GM12878 (cell line): Measurements from ENCODE around the gene TPRN. TPM values are rescaled to one million over a fixed set of nuclear protein-coding genes. Genes with fewer than 3 reads are reported as not detected.

ENCODE experiments used
- ATAC-seq: fragments of 200-7000 bp; cut with Tn5 transposase; 3 replicates; pipeline ENCODE4 v1.9.1; 2020; ENCODE audit warnings: mild to moderate bottlenecking, moderate library complexity
- BruUV-seq: library from RNA; stranded (reverse); fragments of 400-500 nt; replicated peaks from 2 replicates; lab custom pipeline; 2021; lab: Mats Ljungman, UMichigan
- CTCF ChIA-PET: fragments of 300-600 bp; sonication (Branson Sonifier 250); formaldehyde crosslinking; extraction: SDS; loops from one replicate; lab custom pipeline; 2021; ENCODE audit warnings: inconsistent platforms; lab: Yijun Ruan, JAX
- POLR2A ChIA-PET: fragments of 350-600 bp; formaldehyde crosslinking; extraction: SDS; loops from one replicate; lab custom pipeline; 2021; ENCODE audit warnings: inconsistent platforms; lab: Charles Lee
- RAD21 ChIA-PET: fragments of 300-600 bp; sonication (Branson Sonifier 250); formaldehyde crosslinking; loops from one replicate; lab custom pipeline; 2023; ENCODE audit warnings: antibody characterized with exemption; ENCODE audit not compliant: unreplicated experiment; lab: Charles Lee
- SMC1A ChIA-PET: fragments of 300-600 bp; sonication (Branson Sonifier 250); formaldehyde crosslinking; loops from one replicate; lab custom pipeline; 2023; ENCODE audit not compliant: unreplicated experiment, uncharacterized antibody; lab: Charles Lee
- DNase-seq: peaks from one replicate; pipeline ENCODE4 v3.0.0-alpha.2; 2011; ENCODE audit warnings: low read depth, low spot score
- FAIRE-seq: peaks from 3 replicates; lab custom pipeline; 2011; peaks lifted over from hg19 to GRCh38; lab: Jason Lieb, UNC
- H2AFZ ChIP-seq: 2 replicates; pipeline ENCODE4 v1.6.0; 2011; ENCODE audit warnings: low read depth, low read length, control low read depth; ENCODE audit not compliant: control insufficient read depth
- H3K27ac ChIP-seq: 2 replicates; pipeline ENCODE4 v1.5.1; 2011; ENCODE audit warnings: control low read depth; ENCODE audit not compliant: control insufficient read depth, insufficient read depth
- H3K27me3 ChIP-seq, 2 experiments: replicated peaks in 1 of 2; 2 replicates each; pipeline versions ENCODE4 v1.6.0 to v1.6.1; 2011; ENCODE audit warnings: low read length in 1 of 2; ENCODE audit not compliant: control insufficient read depth in 2 of 2, insufficient read depth in 2 of 2
- H3K36me3 ChIP-seq, 2 experiments: 2 replicates each; pipeline ENCODE4 v1.5.1; 2011; ENCODE audit warnings: low read length in 1 of 2; ENCODE audit not compliant: control insufficient read depth in 2 of 2, insufficient read depth in 2 of 2
- H3K4me1 ChIP-seq: 2 replicates; pipeline ENCODE4 v1.6.1; 2011; ENCODE audit warnings: mild to moderate bottlenecking, low read length, moderate library complexity, mixed read lengths; ENCODE audit not compliant: control insufficient read depth, insufficient read depth
- H3K4me2 ChIP-seq: 2 replicates; pipeline ENCODE4 v1.6.0; 2011; ENCODE audit warnings: control low read depth; ENCODE audit not compliant: control insufficient read depth, insufficient read depth
- H3K4me3 ChIP-seq: fragments of 200-600 bp; sonication (generic); 2 replicates; pipeline ENCODE4 v1.5.1; 2016
- H3K79me2 ChIP-seq: 2 replicates; pipeline ENCODE4 v1.6.0; 2011; ENCODE audit warnings: low read length; ENCODE audit not compliant: control insufficient read depth, insufficient read depth
- H3K9ac ChIP-seq: 2 replicates; pipeline ENCODE4 v1.8.0; 2011; ENCODE audit warnings: low read length, control low read depth, mixed read lengths; ENCODE audit not compliant: control insufficient read depth, insufficient read depth
- H3K9me3 ChIP-seq: replicated peaks from 3 replicates; pipeline ENCODE4 v1.5.1; 2011; ENCODE audit warnings: mild to moderate bottlenecking, low read length; ENCODE audit not compliant: control insufficient read depth, insufficient read depth
- H4K20me1 ChIP-seq: 2 replicates; pipeline ENCODE4 v1.6.0; 2011; ENCODE audit not compliant: control insufficient read depth, insufficient read depth
- ATF3 ChIP-seq: IDR thresholded peaks from 2 replicates; pipeline ENCODE4 v1.6.1; 2011; ENCODE audit warnings: low read depth, mild to moderate bottlenecking, low read length, moderate library complexity, borderline replicate concordance; ENCODE audit errors: extremely low read depth
- HDAC6 ChIP-seq: fragments of 200-600 bp; sonication (generic); IDR thresholded peaks from one replicate; pipeline ENCODE4 v1.8.0; 2017; ENCODE audit warnings: antibody characterized with exemption; ENCODE audit not compliant: unreplicated experiment
- HDGF ChIP-seq: fragments of 450-650 bp; IDR thresholded peaks from 2 replicates; pipeline ENCODE4 v1.6.1; 2016; ENCODE audit warnings: antibody characterized with exemption
- MEF2B ChIP-seq: fragments of 450-650 bp; IDR thresholded peaks from 2 replicates; pipeline ENCODE4 v1.6.1; 2018; ENCODE audit warnings: mild to moderate bottlenecking, moderate library complexity; ENCODE audit not compliant: partially characterized antibody, poor library complexity, severe bottlenecking
- MYC ChIP-seq: IDR thresholded peaks from 2 replicates; pipeline ENCODE4 v1.6.1; 2011; ENCODE audit warnings: mild to moderate bottlenecking, low read length, moderate library complexity, inconsistent platforms; ENCODE audit not compliant: insufficient read depth, insufficient replicate concordance, insufficient read length, severe bottlenecking
- NRF1 ChIP-seq: conservative IDR thresholded peaks from 2 replicates; pipeline ENCODE4 v1.6.1; 2011; ENCODE audit warnings: mild to moderate bottlenecking, low read depth, low read length, improper control_type of control experiment
- PAX5 ChIP-seq: IDR thresholded peaks from 2 replicates; pipeline ENCODE4 v1.6.1; 2011; ENCODE audit warnings: low read depth, low read length, borderline replicate concordance
- POLR2A ChIP-seq: IDR thresholded peaks from 2 replicates; pipeline ENCODE4 v1.6.1; 2011; ENCODE audit warnings: low read depth, mild to moderate bottlenecking, low read length
- POLR2AphosphoS2 ChIP-seq: IDR thresholded peaks from 2 replicates; pipeline ENCODE4 v1.6.1; 2011; ENCODE audit warnings: low read depth, mild to moderate bottlenecking, low read length, improper control_type of control experiment, moderate library complexity
- RCOR1 ChIP-seq: conservative IDR thresholded peaks from 2 replicates; pipeline ENCODE4 v1.6.1; 2012; ENCODE audit warnings: low read depth, low read length, improper control_type of control experiment
- REST ChIP-seq: IDR thresholded peaks from 2 replicates; pipeline ENCODE4 v1.6.1; 2012; ENCODE audit warnings: mild to moderate bottlenecking, low read depth, low read length
- RFX5 ChIP-seq: IDR thresholded peaks from 2 replicates; pipeline ENCODE4 v1.6.1; 2011; ENCODE audit warnings: low read depth, low read length, improper control_type of control experiment
- SMAD5 ChIP-seq: IDR thresholded peaks from 2 replicates; pipeline ENCODE4 v1.6.1; 2016; ENCODE audit warnings: antibody characterized with exemption, low read depth
- SREBF1 ChIP-seq: IDR thresholded peaks from 2 replicates; pipeline ENCODE4 v1.6.1; 2012; ENCODE audit warnings: mild to moderate bottlenecking, low read length
- SREBF2 ChIP-seq: IDR thresholded peaks from 2 replicates; pipeline ENCODE4 v1.6.1; 2012; ENCODE audit warnings: mild to moderate bottlenecking, low read length
- SRF ChIP-seq, 2 experiments: IDR thresholded peaks; 2 replicates each; pipeline ENCODE4 v1.6.1; 2011; ENCODE audit warnings: low read depth in 2 of 2, low read length in 2 of 2, mild to moderate bottlenecking in 1 of 2, moderate library complexity in 1 of 2
- WGBS: methylation state at CpG from one replicate; pipeline ENCODE4 v1.1.6; 2016; ENCODE audit warnings: low lambda C conversion rate; ENCODE audit not compliant: insufficient replicate concordance, insufficient coverage; ENCODE audit errors: missing lambda C conversion rate; 5-methylcytosine and 5-hydroxymethylcytosine counted together
- in situ Hi-C: fragments of 300-500 bp; cut with MboI; formaldehyde crosslinking; loops from 9 replicates; pipeline ENCODE4 v1.14.3; 2018; ENCODE audit warnings: mixed read lengths
- intact Hi-C: fragments of 100-400 bp; cut with micrococcal nuclease; formaldehyde crosslinking; loops from one replicate; pipeline ENCODE4 v1.14.2; 2022; ENCODE audit not compliant: unreplicated experiment
- polyA plus RNA-seq, 11 experiments: library from polyadenylated mRNA; depleted of rRNA in 4 of 11; unstranded in 6 of 11; stranded (reverse) in 5 of 11; fragments of >200 nt; fragmentation: Nextera tagmentation in 4 of 11; fragmentation: Illumina TruSeq in 1 of 11; extraction: Ambion mirVana in 4 of 11; extraction: Trizol in 1 of 11; gene quantifications; 1 replicate in 1 of 11; 2 replicates in 10 of 11; pipeline versions ENCODE4 v1.2.1 to v1.2.3, GENCODE V29; 2011 to 2016; ENCODE audit warnings: inconsistent platforms in 2 of 11, missing spikeins in 2 of 11, low read depth in 1 of 11
- total RNA-seq, 4 experiments: library from RNA; depleted of rRNA in 3 of 4; stranded (reverse); fragments of >200 nt in 3 of 4; fragmentation: Illumina TruSeq in 1 of 4; extraction: Trizol in 1 of 4; gene quantifications; 2 replicates each; pipeline versions ENCODE4 v1.2.1 to v1.2.3, GENCODE V29; 2013 to 2021
- TF ChIP-seq, protein P1 (sequence below): fragments of 450-650 bp; conservative IDR thresholded peaks from 2 replicates; pipeline ENCODE4 v1.6.1; 2017; ENCODE audit warnings: mild to moderate bottlenecking, moderate library complexity

The TPRN gene
- total and polyA plus RNA-seq, 10 of the 15 experiments (the other 5 are each of a cell fraction or from before 2014, with no cell fraction given) = 0.18 to 19.5 (median 3.1) TPM

DNA sequence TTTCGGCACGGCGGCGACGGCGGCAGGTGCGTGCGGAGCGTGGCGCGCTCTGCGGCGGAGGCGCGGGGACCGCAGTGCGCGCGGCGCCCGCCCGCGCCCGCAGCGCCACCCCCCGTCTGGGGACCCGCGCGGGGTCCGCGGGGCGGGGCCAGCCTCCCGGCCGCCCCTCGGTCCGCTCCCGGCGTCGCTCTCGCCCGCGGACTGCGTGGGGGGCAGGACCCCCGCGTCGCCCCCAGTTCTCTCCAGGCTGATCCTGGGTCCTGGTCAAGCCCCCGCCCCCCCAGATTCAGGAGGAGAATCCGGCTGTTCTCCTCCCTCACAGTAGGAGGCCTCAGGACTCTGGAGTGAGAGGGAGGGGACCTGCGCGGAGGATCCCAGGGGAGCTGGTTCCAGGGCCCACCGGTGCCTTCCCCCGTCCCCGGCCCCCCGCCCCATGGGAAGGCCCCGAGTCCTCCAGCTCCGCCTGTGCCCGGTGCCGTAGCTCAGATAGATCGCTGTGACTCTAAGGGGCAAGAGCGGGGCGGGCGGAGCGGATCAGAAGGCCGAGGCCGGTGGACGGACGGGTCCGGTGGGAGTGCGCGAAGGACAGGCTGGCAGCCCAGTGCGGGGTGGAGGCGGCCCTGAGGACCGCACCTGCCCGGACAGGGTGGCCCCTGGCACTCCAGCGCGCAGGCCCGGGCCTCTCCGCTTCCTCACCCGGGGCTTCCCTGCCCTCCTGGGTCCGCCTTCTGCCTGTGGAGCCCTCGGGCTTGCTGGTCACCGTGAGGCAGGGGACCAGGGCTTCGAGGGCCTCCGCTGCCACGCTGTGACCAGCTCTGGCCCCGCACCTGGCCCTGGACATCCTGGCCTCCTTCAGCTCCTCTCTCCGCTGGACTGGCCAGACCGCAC lies 21.9 kb upstream of the TPRN start, which contains the start of gene RNF208:
RNF208 (minus strand) TSS at position 51 of the 888 bp plus-strand sequence. CDS start 1,028 bp downstream, outside the sequence.
- in situ Hi-C loops (no loop called here), intact Hi-C loops (loop anchor here (2.0 to 10.0 kb wide), 3 partner anchors 22 to 178 kb away; partner anchors contain the start of genes ANAPC2, NPDC1, SSNA1 and TPRN)
- SMC1A ChIA-PET = interaction anchor here (0.9 to 3.3 kb wide), 5 partner anchors 14 to 72 kb away, joined by 3 to 18 read pairs (median 4); partner anchors contain the start of genes TPRN and TUBB4B
- TF ChIP-seq NRF1 (no peak), POLR2A (no peak), SMAD5 (no peak), RCOR1 (no peak), SREBF1 (no peak), SREBF2 (no peak), ATF3 (no peak), MEF2B (peak; percentile 29), HDGF (peak; percentile 47; the same call in 1 of the 2 replicates), REST (no peak), RFX5 (no peak), SRF (IDR thresholded peaks at IDR 0.05; ENCODE audit: low read depth in 2 of 2, low read length in 2 of 2) (no peak), MYC (no peak), POLR2AphosphoS2 (no peak), PAX5 (no peak), HDAC6 (no peak)
- TF ChIP-seq, protein P1, sequence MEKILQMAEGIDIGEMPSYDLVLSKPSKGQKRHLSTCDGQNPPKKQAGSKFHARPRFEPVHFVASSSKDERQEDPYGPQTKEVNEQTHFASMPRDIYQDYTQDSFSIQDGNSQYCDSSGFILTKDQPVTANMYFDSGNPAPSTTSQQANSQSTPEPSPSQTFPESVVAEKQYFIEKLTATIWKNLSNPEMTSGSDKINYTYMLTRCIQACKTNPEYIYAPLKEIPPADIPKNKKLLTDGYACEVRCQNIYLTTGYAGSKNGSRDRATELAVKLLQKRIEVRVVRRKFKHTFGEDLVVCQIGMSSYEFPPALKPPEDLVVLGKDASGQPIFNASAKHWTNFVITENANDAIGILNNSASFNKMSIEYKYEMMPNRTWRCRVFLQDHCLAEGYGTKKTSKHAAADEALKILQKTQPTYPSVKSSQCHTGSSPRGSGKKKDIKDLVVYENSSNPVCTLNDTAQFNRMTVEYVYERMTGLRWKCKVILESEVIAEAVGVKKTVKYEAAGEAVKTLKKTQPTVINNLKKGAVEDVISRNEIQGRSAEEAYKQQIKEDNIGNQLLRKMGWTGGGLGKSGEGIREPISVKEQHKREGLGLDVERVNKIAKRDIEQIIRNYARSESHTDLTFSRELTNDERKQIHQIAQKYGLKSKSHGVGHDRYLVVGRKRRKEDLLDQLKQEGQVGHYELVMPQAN = 0 out of 2 replicates have a peak, but pooled peaks have one; percentile 44

More for the DNA sequence above, 21.9 kb upstream of the TPRN start, which contains the start of gene RNF208:
- Histone ChIP-seq H3K4me3 (peak within 1 kb of the TSS; percentile 73), H3K9me3 (no peaks in the 10 kb centered on the region), H3K4me2 (peak within 1 kb of the TSS; percentile 98), H3K36me3 (peaks cover 0 to 2% of the 10 kb centered on the region in 2 experiments; a peak in 1 of 4 replicates), H3K4me1 (peaks cover 16% of the 10 kb centered on the region), H3K27ac (no peak within 1 kb of the TSS), H3K27me3 (no peaks in the 10 kb centered on the region), H3K9ac (peak within 1 kb of the TSS; percentile 35; the same call in 1 of the 2 replicates), H4K20me1 (no peaks in the 10 kb centered on the region), H3K79me2 (no peaks in the 10 kb centered on the region), H2AFZ (peak within 1 kb of the TSS; percentile 45)
- peak; percentile 22 for ATAC-seq
- FAIRE-seq = no peak
- POLR2A ChIA-PET = interaction anchor here (0.6 to 5.5 kb wide), 26 partner anchors 12 to 406 kb away, joined by 3 to 68 read pairs (median 6); partner anchors contain the start of genes ANAPC2, EXD3, LCN12 and LRRC26
- CTCF ChIA-PET = interaction anchor here (0.8 to 6.4 kb wide), 16 partner anchors 13 to 436 kb away, joined by 3 to 52 read pairs (median 6); partner anchors contain the start of genes ANAPC2, NDOR1, SAPCD2 and SSNA1
- RAD21 ChIA-PET = interaction anchor here (0.5 to 3.5 kb wide), 16 partner anchors 10 to 522 kb away, joined by 3 to 34 read pairs (median 7); partner anchors contain the start of genes ANAPC2, NDOR1, NPDC1 and SSNA1
- no TSS peak for BruUV-seq
- no peak for DNase-seq
- 13% methylated on average over 56 of the region's 88 CpGs for WGBS
